Erythroblast (primary cell): ENCODE results near the gene CCDC38.

Source experiments
- GATA1 ChIP-seq: IDR thresholded peaks from 2 replicates; pipeline ENCODE4 v1.6.1; 2011; ENCODE audit warnings: low read depth, mild to moderate bottlenecking, control low read depth, low read length, moderate library complexity
- POLR2A ChIP-seq: IDR thresholded peaks from 2 replicates; pipeline ENCODE4 v1.6.1; 2011; ENCODE audit warnings: mild to moderate bottlenecking, low read length

- TF ChIP-seq POLR2A (no peak), GATA1 (no peak)
Observed at GRCh38 chr12:95953000-95953399, 10.6 kb upstream of the CCDC38 start.
